ENCODE data around the gene IDH1. TPM values are rescaled to one million over a fixed set of nuclear protein-coding genes. Genes with fewer than 3 reads are reported as not detected.

IDH1 gene
- total and polyA plus RNA-seq, 2 of the 13 experiments (the other 11 are each of a cell fraction or from before 2014, with no cell fraction given), result 312 to 1,077 TPM

Other genes with a start within 250 kb of the IDH1 start
- gene PLEKHM3, start 229.5 kb downstream of the IDH1 start, total RNA-seq (2016; rRNA removed; fragmentation: Illumina TruSeq; extraction: Trizol), result 4.5 and 5.3 TPM in 2 replicates
- gene PLEKHM3, start 229.5 kb downstream of the IDH1 start, polyA plus RNA-seq (2011; rRNA removed), result 4.7 and 4.8 TPM in 2 replicates
- not detected in 2 replicates for gene CRYGD, start 130.5 kb downstream of the IDH1 start, total RNA-seq (2016; rRNA removed; fragmentation: Illumina TruSeq; extraction: Trizol)
- gene CRYGD, start 130.5 kb downstream of the IDH1 start, polyA plus RNA-seq (2011; rRNA removed), result not detected in 2 replicates
- 0.27 TPM in 1 of 2 replicates, not detected in the other for gene CRYGC, start 125.2 kb downstream of the IDH1 start, total RNA-seq (2016; rRNA removed; fragmentation: Illumina TruSeq; extraction: Trizol)
- 0.20 and 0.21 TPM in 2 replicates for gene CRYGC, start 125.2 kb downstream of the IDH1 start, polyA plus RNA-seq (2011; rRNA removed)
- not detected in 2 replicates for gene CRYGB, start 108.9 kb downstream of the IDH1 start, total RNA-seq (2016; rRNA removed; fragmentation: Illumina TruSeq; extraction: Trizol)
- gene CRYGB, start 108.9 kb downstream of the IDH1 start, polyA plus RNA-seq (2011; rRNA removed), result not detected in 2 replicates
- not detected in 2 replicates for gene CRYGA, start 91.5 kb downstream of the IDH1 start, total RNA-seq (2016; rRNA removed; fragmentation: Illumina TruSeq; extraction: Trizol)
- gene CRYGA, start 91.5 kb downstream of the IDH1 start, polyA plus RNA-seq (2011; rRNA removed), result not detected in 2 replicates
- gene C2orf80, start 65.0 kb downstream of the IDH1 start, total RNA-seq (2016; rRNA removed; fragmentation: Illumina TruSeq; extraction: Trizol), result not detected in 2 replicates
- not detected in 2 replicates for gene C2orf80, start 65.0 kb downstream of the IDH1 start, polyA plus RNA-seq (2011; rRNA removed)
- gene PIKFYVE, start 11.2 kb upstream of the IDH1 start, total RNA-seq (2016; rRNA removed; fragmentation: Illumina TruSeq; extraction: Trizol), result 21.7 and 24.4 TPM in 2 replicates
- 15.8 and 20.2 TPM in 2 replicates for gene PIKFYVE, start 11.2 kb upstream of the IDH1 start, polyA plus RNA-seq (2011; rRNA removed)
- 0.04 TPM in 1 of 2 replicates, not detected in the other for gene PTH2R, start 151.7 kb upstream of the IDH1 start, total RNA-seq (2016; rRNA removed; fragmentation: Illumina TruSeq; extraction: Trizol)
- not detected in 2 replicates for gene PTH2R, start 151.7 kb upstream of the IDH1 start, polyA plus RNA-seq (2011; rRNA removed)